ENCODE measurements around the gene THSD7B. TPM values are rescaled to one million over a fixed set of nuclear protein-coding genes. Genes with fewer than 3 reads are reported as not detected.

THSD7B gene
- total and polyA plus RNA-seq, 9 donors = 0.10 to 0.82 (median 0.37) TPM; not detected in 1

- Histone ChIP-seq H3K9me3 (no peaks in the 10 kb centered on the region), H3K4me3 (no peak overlapping the region), H3K4me1 (ENCODE audit: insufficient read depth) (no peaks in the 10 kb centered on the region), H3K36me3 (no peaks in the 10 kb centered on the region), H3K27me3 (no peaks in the 10 kb centered on the region), H3K27ac (no peak overlapping the region)
- WGBS, 3 donors = 88 to 95% (median 91%) methylated on average over 3 of the region's 3 CpGs
- TF ChIP-seq POLR2A (IDR thresholded peaks at IDR 0.05) (no peak), CTCF (IDR thresholded peaks at IDR 0.05) (no peak), EP300 (IDR thresholded peaks at IDR 0.05) (no peak)
- intact Hi-C loops (cut with DNase I) = no loop called here
- DNase-seq = no peak
Observed at GRCh38 chr2:137379186-137379585, 613.8 kb downstream of the THSD7B start.

GRCh38 chr2:137380610-137381009 is 615.3 kb downstream of the THSD7B start:
- H3K9me3 ChIP-seq = no peaks in the 10 kb centered on the region
- H3K27ac ChIP-seq = no peak overlapping the region
- DNase-seq = no peak
- no peaks in the 10 kb centered on the region for H3K36me3 ChIP-seq
- H3K4me3 ChIP-seq = no peak overlapping the region
- TF ChIP-seq POLR2A (IDR thresholded peaks at IDR 0.05) (no peak), EP300 (IDR thresholded peaks at IDR 0.05) (no peak), CTCF (IDR thresholded peaks at IDR 0.05) (no peak)
- no peaks in the 10 kb centered on the region for H3K27me3 ChIP-seq
- WGBS, 3 donors = 52 to 60% (median 53%) methylated on average over 4 of the region's 4 CpGs
- no peaks in the 10 kb centered on the region for H3K4me1 ChIP-seq (ENCODE audit: insufficient read depth)
- intact Hi-C loops (cut with DNase I) = no loop called here

- no peaks in the 10 kb centered on the region for H3K27me3 ChIP-seq
- no peaks in the 10 kb centered on the region for H3K9me3 ChIP-seq
- 88 to 92% (median 90%) methylated on average over 8 of the region's 8 CpGs for WGBS, 3 donors
- intact Hi-C loops (cut with DNase I) = no loop called here
- no peak overlapping the region for H3K4me3 ChIP-seq
- no peaks in the 10 kb centered on the region for H3K36me3 ChIP-seq
- no peaks in the 10 kb centered on the region for H3K4me1 ChIP-seq (ENCODE audit: insufficient read depth)
- TF ChIP-seq EP300 (IDR thresholded peaks at IDR 0.05) (no peak), POLR2A (IDR thresholded peaks at IDR 0.05) (no peak)
- no peak overlapping the region for H3K27ac ChIP-seq
- DNase-seq = no peak
Observed at GRCh38 chr2:137381731-137382130, 616.4 kb downstream of the THSD7B start.

GRCh38 chr2:137383391-137383790 is 618.0 kb downstream of the THSD7B start:
- Histone ChIP-seq H3K27ac (no peak overlapping the region), H3K27me3 (no peaks in the 10 kb centered on the region), H3K9me3 (no peaks in the 10 kb centered on the region), H3K4me1 (ENCODE audit: insufficient read depth) (no peaks in the 10 kb centered on the region), H3K36me3 (no peaks in the 10 kb centered on the region), H3K4me3 (no peak overlapping the region)
- WGBS, 3 donors = 91 to 96% (median 94%) methylated on average over 7 of the region's 7 CpGs
- intact Hi-C loops (cut with DNase I) = no loop called here
- no peak for DNase-seq
- TF ChIP-seq POLR2A (IDR thresholded peaks at IDR 0.05) = no peak
- no peak for TF ChIP-seq CTCF (IDR thresholded peaks at IDR 0.05)
- TF ChIP-seq EP300 (IDR thresholded peaks at IDR 0.05) = no peak

GRCh38 chr2:137387044-137387443 is 621.7 kb downstream of the THSD7B start:
- intact Hi-C loops (cut with DNase I) = no loop called here
- Histone ChIP-seq H3K36me3 (no peaks in the 10 kb centered on the region), H3K4me1 (ENCODE audit: insufficient read depth) (no peaks in the 10 kb centered on the region), H3K9me3 (no peaks in the 10 kb centered on the region), H3K4me3 (no peak overlapping the region), H3K27ac (no peak overlapping the region), H3K27me3 (no peaks in the 10 kb centered on the region)
- TF ChIP-seq CTCF (IDR thresholded peaks at IDR 0.05) = no peak
- no peak for TF ChIP-seq EP300 (IDR thresholded peaks at IDR 0.05)
- no peak for TF ChIP-seq POLR2A (IDR thresholded peaks at IDR 0.05)
- 63 to 79% (median 73%) methylated on average over 2 of the region's 2 CpGs for WGBS, 3 donors
- DNase-seq = no peak
